GM13976 (cell line): Measurements from ENCODE around the gene KIF4A.

Experiments
- DNase-seq: peaks from one replicate; pipeline ENCODE4 v3.0.0; 2012; ENCODE audit warnings: low spot score
- CTCF ChIP-seq: IDR thresholded peaks from 2 replicates; pipeline ENCODE4 v1.5.1; 2012; ENCODE audit warnings: borderline replicate concordance, mild to moderate bottlenecking; ENCODE audit not compliant: insufficient read depth; ENCODE audit errors: extremely low read depth, missing control alignments, control extremely low read depth
- in situ Hi-C: fragments of 300-500 bp; cut with MboI; formaldehyde crosslinking; loops from one replicate; pipeline ENCODE4 v1.12.0; 2022; ENCODE audit warnings: low sequenced_read_pairs, mixed read lengths, inconsistent platforms; ENCODE audit not compliant: unreplicated experiment

KIF4A gene

GRCh38 chrX:70453024-70453618, 163.2 kb downstream of the KIF4A start:
- no peak for DNase-seq
- no peak for TF ChIP-seq CTCF
- in situ Hi-C loops = loop anchor here (25.0 kb wide), 1 partner anchor 209 kb away; no protein-coding TSS in a partner anchor

GRCh38 chrX:70454441-70455365, 164.8 kb downstream of the KIF4A start:
- in situ Hi-C loops = loop anchor here (25.0 kb wide), 1 partner anchor 208 kb away; no protein-coding TSS in a partner anchor
- DNase-seq = peak; percentile 64
- peak; percentile 87 for TF ChIP-seq CTCF

- TF ChIP-seq CTCF = no peak
- no peak for DNase-seq
- in situ Hi-C loops = loop anchor here (25.0 kb wide), 1 partner anchor 207 kb away; no protein-coding TSS in a partner anchor
These were observed 165.7 kb downstream of the KIF4A start for GRCh38 chrX:70455366-70456202.

- in situ Hi-C loops = loop anchor here (25.0 kb wide), 1 partner anchor 206 kb away; no protein-coding TSS in a partner anchor
- DNase-seq = no peak
- no peak for TF ChIP-seq CTCF
These were observed 166.4 kb downstream of the KIF4A start for GRCh38 chrX:70456256-70456655.

GRCh38 chrX:70461026-70461425, 171.1 kb downstream of the KIF4A start:
- no peak for DNase-seq
- in situ Hi-C loops = loop anchor here (25.0 kb wide), 1 partner anchor 201 kb away; no protein-coding TSS in a partner anchor
- TF ChIP-seq CTCF = no peak

GRCh38 chrX:70464051-70464450, 174.1 kb downstream of the KIF4A start:
- in situ Hi-C loops = loop anchor here (25.0 kb wide), 1 partner anchor 198 kb away; no protein-coding TSS in a partner anchor
- TF ChIP-seq CTCF = no peak
- DNase-seq = no peak
